Natural killer cell treated with Interleukin-12 subunit alpha and Interleukin-12 subunit beta and Interleukin-15 and Interleukin-18, amount 100 ng/mL, for 72 hours (primary cell): Measurements from ENCODE around the gene MDC1. TPM values are rescaled to one million over a fixed set of nuclear protein-coding genes. Genes with fewer than 3 reads are reported as not detected.
"Not testable (repeated sequence)": the region's sequence is repeated elsewhere in the genome, so short reads cannot be mapped to it uniquely, and the experiment has no call there.

Experiments used
- ATAC-seq, 2 donors: fragments of 150-1000 bp; cut with Tn5 transposase in 1 of 2; sonication (Bioruptor Pico), chemical (Tn5 transposase) in 1 of 2; 2 replicates each; pipeline ENCODE4 v1.10.0; 2021
- DNase-seq: peaks from one replicate; pipeline ENCODE4 v3.0.0; 2022; ENCODE audit warnings: low spot score
- H3K27ac Mint-ChIP-seq, 2 donors: 1 replicate in 1 of 2; 2 replicates in 1 of 2; pipeline ENCODE4 v1.8.0; 2022; ENCODE audit warnings: mixed read lengths in 2 of 2, mild to moderate bottlenecking in 1 of 2, moderate library complexity in 1 of 2
- H3K27me3 Mint-ChIP-seq, 2 donors: 1 replicate in 1 of 2; 2 replicates in 1 of 2; pipeline ENCODE4 v1.8.0; 2022; ENCODE audit warnings: mixed read lengths in 2 of 2
- H3K36me3 Mint-ChIP-seq: one replicate; pipeline ENCODE4 v1.8.0; 2022; ENCODE audit warnings: mixed read lengths
- H3K4me1 Mint-ChIP-seq, 2 donors: 1 replicate in 1 of 2; 2 replicates in 1 of 2; pipeline ENCODE4 v1.8.0; 2022; ENCODE audit warnings: low read depth in 2 of 2, mixed read lengths in 2 of 2, mild to moderate bottlenecking in 1 of 2
- H3K4me3 Mint-ChIP-seq: one replicate; pipeline ENCODE4 v1.8.0; 2022; ENCODE audit warnings: mixed read lengths
- H3K9me3 Mint-ChIP-seq: 2 replicates; pipeline ENCODE4 v1.8.0; 2022; ENCODE audit warnings: mixed read lengths
- total RNA-seq, 2 donors: library from RNA; stranded (reverse); gene quantifications; one replicate each; pipeline ENCODE4 v1.2.3, GENCODE V29; 2022

Gene MDC1
- total RNA-seq, 2 donors from 2014 or later = 64.1 to 118 TPM

- H3K36me3 Mint-ChIP-seq = not testable (repeated sequence)
- H3K27ac Mint-ChIP-seq = peak overlapping the region in 1 of 2 donors; percentile 32
Observed at GRCh38 chr6:30756405-30757003, 39.4 kb upstream of the MDC1 start.

GRCh38 chr6:30754631-30755030, 37.5 kb upstream of the MDC1 start:
- Mint-ChIP-seq H3K4me3 (no peak overlapping the region), H3K9me3 (no peaks in the 10 kb centered on the region), H3K27me3 (peaks cover 0 to 2% of the 10 kb centered on the region in 2 donors), H3K4me1 (peaks cover 12 to 19% of the 10 kb centered on the region in 2 donors), H3K36me3 (no peaks in the 10 kb centered on the region), H3K27ac (no peak overlapping the region)
- ATAC-seq (no peak), DNase-seq (no peak)

More at GRCh38 chr6:30756405-30757003, 39.4 kb upstream of the MDC1 start:
- not testable (repeated sequence) for H3K4me3 Mint-ChIP-seq, H3K27me3 Mint-ChIP-seq, H3K9me3 Mint-ChIP-seq, DNase-seq, ATAC-seq
- peaks cover 12 to 19% of the 10 kb centered on the region in 2 donors for H3K4me1 Mint-ChIP-seq

GRCh38 chr6:30752157-30752927, 35.3 kb upstream of the MDC1 start:
- DNase-seq (no peak), ATAC-seq (peak; percentile 17 to 61)
- no peak overlapping the region for H3K4me3 Mint-ChIP-seq
- peaks cover 0 to 2% of the 10 kb centered on the region in 2 donors for H3K27me3 Mint-ChIP-seq
- peaks cover 6 to 21% of the 10 kb centered on the region in 2 donors for H3K4me1 Mint-ChIP-seq
- H3K36me3 Mint-ChIP-seq = no peaks in the 10 kb centered on the region
- H3K9me3 Mint-ChIP-seq = no peaks in the 10 kb centered on the region
- no peak overlapping the region for H3K27ac Mint-ChIP-seq

- peaks cover 7 to 22% of the 10 kb centered on the region in 2 donors for H3K4me1 Mint-ChIP-seq
- H3K36me3 Mint-ChIP-seq = no peaks in the 10 kb centered on the region
- ATAC-seq (no peak), DNase-seq (no peak)
- H3K27me3 Mint-ChIP-seq = no peaks in the 10 kb centered on the region
- no peak overlapping the region for H3K27ac Mint-ChIP-seq
- H3K9me3 Mint-ChIP-seq = no peaks in the 10 kb centered on the region
- H3K4me3 Mint-ChIP-seq = no peak overlapping the region
Observed at GRCh38 chr6:30750379-30750668, 33.2 kb upstream of the MDC1 start.

- DNase-seq (no peak), ATAC-seq (no peak)
- no peak overlapping the region for H3K27ac Mint-ChIP-seq
- H3K27me3 Mint-ChIP-seq = no peaks in the 10 kb centered on the region
- H3K36me3 Mint-ChIP-seq = no peaks in the 10 kb centered on the region
- peaks cover 13 to 27% of the 10 kb centered on the region in 2 donors for H3K4me1 Mint-ChIP-seq
- no peaks in the 10 kb centered on the region for H3K9me3 Mint-ChIP-seq
- H3K4me3 Mint-ChIP-seq = no peak overlapping the region
Observed at GRCh38 chr6:30749554-30750378, 32.7 kb upstream of the MDC1 start.

GRCh38 chr6:30748851-30749540, 31.9 kb upstream of the MDC1 start:
- Mint-ChIP-seq H3K36me3 (no peaks in the 10 kb centered on the region), H3K9me3 (no peaks in the 10 kb centered on the region), H3K4me1 (peaks cover 18 to 30% of the 10 kb centered on the region in 2 donors), H3K4me3 (no peak overlapping the region), H3K27me3 (no peaks in the 10 kb centered on the region), H3K27ac (peak overlapping the region in 1 of 2 donors; percentile 5)
- ATAC-seq = no peak
- no peak for DNase-seq

- Mint-ChIP-seq H3K4me1 (peaks cover 23 to 30% of the 10 kb centered on the region in 2 donors), H3K9me3 (no peaks in the 10 kb centered on the region), H3K4me3 (no peak overlapping the region), H3K27me3 (no peaks in the 10 kb centered on the region), H3K27ac (peak overlapping the region; percentile 10 to 22), H3K36me3 (peaks cover 8% of the 10 kb centered on the region)
- ATAC-seq (no peak), DNase-seq (no peak)
Observed at GRCh38 chr6:30747902-30748769, 31.1 kb upstream of the MDC1 start.

GRCh38 chr6:30747300-30747687, 30.2 kb upstream of the MDC1 start:
- no peak for DNase-seq
- H3K4me1 Mint-ChIP-seq = peaks cover 23 to 29% of the 10 kb centered on the region in 2 donors
- no peak overlapping the region for H3K4me3 Mint-ChIP-seq
- H3K27ac Mint-ChIP-seq = peak overlapping the region; percentile 10 to 22
- H3K36me3 Mint-ChIP-seq = peaks cover 11% of the 10 kb centered on the region
- H3K27me3 Mint-ChIP-seq = no peaks in the 10 kb centered on the region
- H3K9me3 Mint-ChIP-seq = no peaks in the 10 kb centered on the region
- ATAC-seq = no peak

- Mint-ChIP-seq H3K27me3 (no peaks in the 10 kb centered on the region), H3K4me1 (peaks cover 51% of the 10 kb centered on the region in 2 donors), H3K36me3 (peaks cover 30% of the 10 kb centered on the region), H3K9me3 (no peaks in the 10 kb centered on the region), H3K27ac (peak within 1 kb of the TSS; percentile 87 to 95), H3K4me3 (peak within 1 kb of the TSS; percentile 94)
- peak; percentile 94 for DNase-seq
- peak; percentile 69 to 81 for ATAC-seq
Observed at GRCh38 chr6:30744054-30744805, 27.1 kb upstream of the MDC1 start, which contains the start of gene IER3. Gene IER3, minus strand, starts transcription at chr6:30744547. Its CDS starts 29 bp downstream, at chr6:30744518.

- DNase-seq (peak; percentile 68), ATAC-seq (peak; percentile 0 to 8)
- Mint-ChIP-seq H3K36me3 (peaks cover 38% of the 10 kb centered on the region), H3K9me3 (no peaks in the 10 kb centered on the region), H3K27ac (peak overlapping the region; percentile 87 to 95), H3K27me3 (no peaks in the 10 kb centered on the region), H3K4me1 (peaks cover 56 to 60% of the 10 kb centered on the region in 2 donors), H3K4me3 (peak overlapping the region; percentile 94)
Observed at GRCh38 chr6:30743099-30744053, 26.3 kb upstream of the MDC1 start.

GRCh38 chr6:30742316-30743098, 25.4 kb upstream of the MDC1 start, which contains the start of gene FLOT1:
Gene FLOT1, minus strand, starts transcription at chr6:30742687. Its CDS starts 498 bp downstream, at chr6:30742189.
- peak; percentile 87 to 90 for ATAC-seq
- H3K27me3 Mint-ChIP-seq = no peaks in the 10 kb centered on the region
- peaks cover 38% of the 10 kb centered on the region for H3K36me3 Mint-ChIP-seq
- peaks cover 57 to 67% of the 10 kb centered on the region in 2 donors for H3K4me1 Mint-ChIP-seq
- peak within 1 kb of the TSS; percentile 94 for H3K4me3 Mint-ChIP-seq
- DNase-seq = peak; percentile 100
- no peaks in the 10 kb centered on the region for H3K9me3 Mint-ChIP-seq
- peak within 1 kb of the TSS; percentile 87 to 95 for H3K27ac Mint-ChIP-seq
